ENCODE data around the gene PHC3.

DNA sequence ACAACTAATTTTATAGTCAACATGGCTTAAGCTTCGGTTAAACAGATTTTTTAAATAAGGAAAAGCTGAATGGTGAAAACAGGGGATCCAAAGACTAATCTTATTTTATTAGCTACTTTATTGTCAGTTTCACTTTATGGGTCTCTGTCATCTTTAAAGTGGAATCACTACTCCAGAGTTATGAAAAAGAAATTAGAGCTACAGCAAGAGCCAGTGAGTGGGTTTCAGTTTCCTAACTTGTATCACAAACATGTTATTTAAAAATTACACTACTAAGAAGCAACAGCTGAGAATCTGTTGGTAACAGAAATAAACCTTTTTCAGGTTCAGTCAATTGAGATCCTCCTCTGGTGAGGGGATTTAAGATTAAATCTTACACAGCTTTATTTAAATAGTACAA is 10.0 kb downstream of the PHC3 start:
- TF ChIP-seq, protein P1, sequence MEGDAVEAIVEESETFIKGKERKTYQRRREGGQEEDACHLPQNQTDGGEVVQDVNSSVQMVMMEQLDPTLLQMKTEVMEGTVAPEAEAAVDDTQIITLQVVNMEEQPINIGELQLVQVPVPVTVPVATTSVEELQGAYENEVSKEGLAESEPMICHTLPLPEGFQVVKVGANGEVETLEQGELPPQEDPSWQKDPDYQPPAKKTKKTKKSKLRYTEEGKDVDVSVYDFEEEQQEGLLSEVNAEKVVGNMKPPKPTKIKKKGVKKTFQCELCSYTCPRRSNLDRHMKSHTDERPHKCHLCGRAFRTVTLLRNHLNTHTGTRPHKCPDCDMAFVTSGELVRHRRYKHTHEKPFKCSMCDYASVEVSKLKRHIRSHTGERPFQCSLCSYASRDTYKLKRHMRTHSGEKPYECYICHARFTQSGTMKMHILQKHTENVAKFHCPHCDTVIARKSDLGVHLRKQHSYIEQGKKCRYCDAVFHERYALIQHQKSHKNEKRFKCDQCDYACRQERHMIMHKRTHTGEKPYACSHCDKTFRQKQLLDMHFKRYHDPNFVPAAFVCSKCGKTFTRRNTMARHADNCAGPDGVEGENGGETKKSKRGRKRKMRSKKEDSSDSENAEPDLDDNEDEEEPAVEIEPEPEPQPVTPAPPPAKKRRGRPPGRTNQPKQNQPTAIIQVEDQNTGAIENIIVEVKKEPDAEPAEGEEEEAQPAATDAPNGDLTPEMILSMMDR (IDR thresholded peaks at IDR 0.05): no peak
- no peak for TF ChIP-seq POLR2A (IDR thresholded peaks at IDR 0.05)
- TF ChIP-seq POLR2AphosphoS5 (IDR thresholded peaks at IDR 0.05): no peak
